RPMI7951 (cell line): ENCODE results near the gene MAGEA10. TPM values are rescaled to one million over a fixed set of nuclear protein-coding genes. Genes with fewer than 3 reads are reported as not detected.

ENCODE experiments used
- total RNA-seq: library from RNA; depleted of rRNA; stranded (reverse); fragments of >200 nt; shearing (Covaris generic); gene quantifications from 2 replicates; pipeline ENCODE4 v1.2.3, GENCODE V29; 2014; rRNA removed

Gene MAGEA10
- total RNA-seq, 1 experiment from 2014 or later: 0.60 TPM

Other genes starting within 250 kb of the MAGEA10 start
- gene MAGEA4, start 225.7 kb downstream of the MAGEA10 start, total RNA-seq: 0.59 and 0.60 TPM in 2 replicates
- gene GABRE, start 163.9 kb downstream of the MAGEA10 start, total RNA-seq: 1.9 and 2.3 TPM in 2 replicates